A549 (cell line): ENCODE results near the gene SAAL1. TPM values are rescaled to one million over a fixed set of nuclear protein-coding genes. Genes with fewer than 3 reads are reported as not detected.

ENCODE experiments used
- ATAC-seq, 2 experiments: fragments of 200-7000 bp in 1 of 2; fragments of >200 bp in 1 of 2; cut with Nextera tagmentation in 1 of 2; cut with Tn5 transposase in 1 of 2; 3 replicates each; pipeline versions ENCODE4 v1.8.0 to v1.9.1; 2018 to 2020; ENCODE audit warnings: mild to moderate bottlenecking in 1 of 2, moderate library complexity in 1 of 2
- CTCF ChIA-PET: fragments of 300-600 bp; sonication (Branson Sonifier 250); formaldehyde crosslinking; extraction: SDS; loops from one replicate; lab custom pipeline; 2021; ENCODE audit warnings: antibody characterized with exemption, inconsistent platforms; lab: Yijun Ruan, JAX
- POLR2A ChIA-PET: fragments of 350-600 bp; formaldehyde crosslinking; extraction: SDS; loops from one replicate; lab custom pipeline; 2021; ENCODE audit warnings: antibody characterized with exemption, inconsistent platforms; lab: Yijun Ruan, JAX
- DNase-seq, 2 experiments: peaks; one replicate each; pipeline versions ENCODE4 v3.0.0 to v3.0.0-alpha.2; 2011 to 2016; ENCODE audit warnings: low read depth in 1 of 2, low spot score in 1 of 2
- FAIRE-seq: peaks from 2 replicates; lab custom pipeline; 2011; peaks lifted over from hg19 to GRCh38; lab: Jason Lieb, UNC
- H3K27ac ChIP-seq, 2 experiments: fragments of >200 bp; sonication (Bioruptor Twin); formaldehyde crosslinking; 3 replicates each; pipeline ENCODE4 v1.5.1; 2016 to 2017
- H3K4me1 ChIP-seq: fragments of >200 bp; sonication (Bioruptor Twin); formaldehyde crosslinking; 3 replicates; pipeline ENCODE4 v1.6.1; 2016
- H3K4me2 ChIP-seq: fragments of >200 bp; sonication (Bioruptor Twin); formaldehyde crosslinking; 3 replicates; pipeline ENCODE4 v1.6.1; 2016
- H3K4me3 ChIP-seq: fragments of >200 bp; sonication (Bioruptor Twin); formaldehyde crosslinking; 3 replicates; pipeline ENCODE4 v1.5.1; 2016
- H3K9me3 ChIP-seq: fragments of >200 bp; sonication (Bioruptor Twin); formaldehyde crosslinking; 3 replicates; pipeline ENCODE4 v1.6.1; 2016
- BHLHE40 ChIP-seq: IDR thresholded peaks from 2 replicates; pipeline ENCODE4 v1.6.1; 2012; ENCODE audit warnings: low read depth, low read length, inconsistent platforms
- CBX2 ChIP-seq: fragments of 200-600 bp; sonication (generic); IDR thresholded peaks from 2 replicates; pipeline ENCODE4 v1.6.1; 2016; ENCODE audit warnings: low read depth, mild to moderate bottlenecking, borderline replicate concordance
- CBX8 ChIP-seq: fragments of 200-600 bp; sonication (generic); IDR thresholded peaks from 2 replicates; pipeline ENCODE4 v1.6.1; 2016
- CEBPB ChIP-seq, 2 experiments: fragments of >200 bp in 1 of 2; sonication (Bioruptor Twin) in 1 of 2; formaldehyde crosslinking in 1 of 2; IDR thresholded peaks; 2 replicates each; pipeline ENCODE4 v1.6.1; 2012 to 2016
- EP300 ChIP-seq, 2 experiments: fragments of >200 bp; sonication (Bioruptor Twin); formaldehyde crosslinking; IDR thresholded peaks; 2 replicates in 1 of 2; 3 replicates in 1 of 2; pipeline ENCODE4 v1.6.1; 2016 to 2017
- FOXS1 ChIP-seq: fragments of 250-450 bp; sonication (Bioruptor Pico); IDR thresholded peaks from 2 replicates; pipeline ENCODE4 v1.5.0; 2020; ENCODE audit warnings: mild to moderate bottlenecking, moderate library complexity
- GATA3 ChIP-seq: IDR thresholded peaks from 2 replicates; pipeline ENCODE4 v1.6.1; 2012; ENCODE audit warnings: borderline replicate concordance
- HDAC2 ChIP-seq: fragments of 200-600 bp; sonication (generic); IDR thresholded peaks from 2 replicates; pipeline ENCODE4 v1.6.1; 2016
- HOXB5 ChIP-seq: fragments of 250-450 bp; sonication (Bioruptor Pico); IDR thresholded peaks from 2 replicates; pipeline ENCODE4 v1.5.0; 2020; ENCODE audit warnings: mild to moderate bottlenecking, moderate library complexity
- JUN ChIP-seq, 2 experiments: fragments of >200 bp; sonication (Bioruptor Twin); formaldehyde crosslinking; IDR thresholded peaks; 2 replicates in 1 of 2; 3 replicates in 1 of 2; pipeline ENCODE4 v1.6.1; 2016 to 2017
- KDM5A ChIP-seq: fragments of 200-600 bp; sonication (generic); IDR thresholded peaks from 2 replicates; pipeline ENCODE4 v1.6.1; 2016; ENCODE audit warnings: antibody characterized with exemption, mild to moderate bottlenecking
- MAFK ChIP-seq: fragments of 450-650 bp; IDR thresholded peaks from 2 replicates; pipeline ENCODE4 v1.6.1; 2014; ENCODE audit not compliant: partially characterized antibody
- MYC ChIP-seq: IDR thresholded peaks from 2 replicates; pipeline ENCODE4 v1.6.1; 2012; ENCODE audit warnings: mild to moderate bottlenecking, inconsistent platforms, low read length, improper control_type of control experiment, borderline replicate concordance
- NFE2L2 ChIP-seq: fragments of 150-350 bp; conservative IDR thresholded peaks from 2 replicates; pipeline ENCODE4 v1.6.1; 2014; ENCODE audit warnings: low read length
- NPAS2 ChIP-seq: fragments of 250-450 bp; sonication (Bioruptor Pico); IDR thresholded peaks from 2 replicates; pipeline ENCODE4 v1.8.0; 2022; ENCODE audit warnings: mild to moderate bottlenecking, moderate library complexity, borderline replicate concordance
- WGBS: methylation state at CpG from one replicate; pipeline ENCODE4 v1.1.6; 2017; ENCODE audit errors: missing lambda C conversion rate; 5-methylcytosine and 5-hydroxymethylcytosine counted together
- polyA plus RNA-seq, 4 experiments: library from polyadenylated mRNA; depleted of rRNA in 3 of 4; stranded (reverse); fragments of >200 nt; fragmentation: RNase III in 1 of 4; extraction: RNeasy Plus Mini Kit Qiagen cat#74134 plus additional on column Dnase treatment in 1 of 4; gene quantifications; 2 replicates in 3 of 4; 3 replicates in 1 of 4; pipeline ENCODE4 v1.2.3, GENCODE V29; 2011 to 2017
- TF ChIP-seq, protein P1 (sequence below): IDR thresholded peaks from 2 replicates; pipeline ENCODE4 v1.6.1; 2012; ENCODE audit warnings: low read depth, borderline replicate concordance
- TF ChIP-seq, protein P2 (sequence below): IDR thresholded peaks from 2 replicates; pipeline ENCODE4 v1.6.1; 2012
- TF ChIP-seq, protein P3 (sequence below): fragments of 250-450 bp; sonication (Bioruptor Pico); IDR thresholded peaks from 2 replicates; pipeline ENCODE4 v1.5.0; 2020; ENCODE audit warnings: low read depth, mild to moderate bottlenecking, moderate library complexity
- TF ChIP-seq, protein P4 (sequence below): fragments of >200 bp; sonication (Bioruptor Twin); formaldehyde crosslinking; IDR thresholded peaks from 3 replicates; pipeline ENCODE4 v1.5.1; 2016
- TF ChIP-seq, protein P5 (sequence below): fragments of >200 bp; sonication (Bioruptor Twin); formaldehyde crosslinking; IDR thresholded peaks from 2 replicates; pipeline ENCODE4 v1.6.1; 2016
- TF ChIP-seq, protein P6 (sequence below): fragments of 150-350 bp; IDR thresholded peaks from 2 replicates; pipeline ENCODE4 v1.6.1; 2014; ENCODE audit warnings: low read depth, mild to moderate bottlenecking, low read length
- TF ChIP-seq, protein P7 (sequence below): fragments of 450-650 bp; IDR thresholded peaks from 2 replicates; pipeline ENCODE4 v1.6.1; 2014; ENCODE audit warnings: antibody characterized with exemption

Gene SAAL1
- polyA plus RNA-seq, 2 of the 4 experiments (the other 2 are of a cell fraction), result 46.5 to 56.3 TPM

DNA sequence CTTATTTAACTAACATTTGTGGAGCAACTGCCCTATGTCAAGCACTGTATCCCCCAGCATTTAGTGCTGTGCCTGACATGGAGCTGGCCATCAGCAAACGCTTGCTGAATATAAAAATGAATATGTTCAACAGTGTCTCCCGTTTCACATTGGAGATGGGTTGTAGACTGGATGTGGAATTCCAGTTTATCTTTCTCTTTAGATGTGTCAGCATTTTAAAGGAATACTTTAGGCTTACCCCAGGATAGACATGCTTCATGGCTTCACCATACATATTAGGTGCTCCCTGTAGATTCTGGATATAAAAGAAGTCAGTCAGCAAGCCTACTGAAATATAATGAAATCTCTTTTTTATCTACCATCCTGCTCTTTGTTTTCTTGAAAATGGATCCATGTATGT lies 38.5 kb downstream of the SAAL1 start:
- Histone ChIP-seq H3K4me2 (no peak overlapping the region), H3K4me3 (no peak overlapping the region), H3K9me3 (no peaks in the 10 kb centered on the region), H3K27ac (no peak overlapping the region)
- ATAC-seq, result no peak
- ChIA-PET POLR2A (no interaction called here), CTCF (interaction anchor here (1.1 to 1.4 kb wide), 2 partner anchors 8 to 27 kb away, joined by 3 read pairs; no protein-coding TSS in a partner anchor)
- TF ChIP-seq KDM5A (no peak), GATA3 (no peak), MAFK (peak; percentile 61)
- TF ChIP-seq, all 56 proteins: peak for 1
- H3K4me1 ChIP-seq, result no peaks in the 10 kb centered on the region
- DNase-seq (no peak), FAIRE-seq (no peak)
- 61% methylated on average over 2 of the region's 2 CpGs for WGBS

DNA sequence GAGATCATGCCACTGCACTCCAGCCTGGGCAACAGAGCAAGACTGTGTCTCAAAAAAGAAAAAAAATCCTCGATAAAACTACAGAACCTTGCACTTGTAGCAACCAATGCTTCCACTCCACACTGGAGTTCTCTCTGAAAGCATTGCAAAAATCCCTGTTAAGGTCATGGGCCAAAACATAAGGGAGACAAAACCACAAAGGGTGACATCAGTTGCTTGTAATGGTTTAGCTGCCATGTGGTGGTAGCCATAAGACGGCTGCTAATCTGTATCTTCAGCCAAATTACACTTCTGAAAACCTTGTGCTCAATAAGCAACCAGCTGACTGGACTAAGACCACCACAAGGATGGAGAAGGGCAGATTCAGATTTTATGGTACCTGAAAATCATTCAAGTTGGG lies 39.3 kb downstream of the SAAL1 start:
- ChIA-PET CTCF (interaction anchor here (1.1 to 1.4 kb wide), 2 partner anchors 8 to 28 kb away, joined by 3 read pairs; no protein-coding TSS in a partner anchor), POLR2A (no interaction called here)
- TF ChIP-seq NPAS2 (CRISPR knock-in tag), result no peak
- TF ChIP-seq, protein P1, sequence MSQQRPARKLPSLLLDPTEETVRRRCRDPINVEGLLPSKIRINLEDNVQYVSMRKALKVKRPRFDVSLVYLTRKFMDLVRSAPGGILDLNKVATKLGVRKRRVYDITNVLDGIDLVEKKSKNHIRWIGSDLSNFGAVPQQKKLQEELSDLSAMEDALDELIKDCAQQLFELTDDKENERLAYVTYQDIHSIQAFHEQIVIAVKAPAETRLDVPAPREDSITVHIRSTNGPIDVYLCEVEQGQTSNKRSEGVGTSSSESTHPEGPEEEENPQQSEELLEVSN, result no peak
- TF ChIP-seq, protein P2, sequence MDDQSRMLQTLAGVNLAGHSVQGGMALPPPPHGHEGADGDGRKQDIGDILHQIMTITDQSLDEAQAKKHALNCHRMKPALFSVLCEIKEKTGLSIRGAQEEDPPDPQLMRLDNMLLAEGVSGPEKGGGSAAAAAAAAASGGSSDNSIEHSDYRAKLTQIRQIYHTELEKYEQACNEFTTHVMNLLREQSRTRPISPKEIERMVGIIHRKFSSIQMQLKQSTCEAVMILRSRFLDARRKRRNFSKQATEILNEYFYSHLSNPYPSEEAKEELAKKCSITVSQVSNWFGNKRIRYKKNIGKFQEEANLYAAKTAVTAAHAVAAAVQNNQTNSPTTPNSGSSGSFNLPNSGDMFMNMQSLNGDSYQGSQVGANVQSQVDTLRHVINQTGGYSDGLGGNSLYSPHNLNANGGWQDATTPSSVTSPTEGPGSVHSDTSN, result no peak
- no peak for TF ChIP-seq NFE2L2
- no peak for TF ChIP-seq HOXB5 (CRISPR knock-in tag)
- no peak for TF ChIP-seq FOXS1 (CRISPR knock-in tag)
- TF ChIP-seq, protein P3, sequence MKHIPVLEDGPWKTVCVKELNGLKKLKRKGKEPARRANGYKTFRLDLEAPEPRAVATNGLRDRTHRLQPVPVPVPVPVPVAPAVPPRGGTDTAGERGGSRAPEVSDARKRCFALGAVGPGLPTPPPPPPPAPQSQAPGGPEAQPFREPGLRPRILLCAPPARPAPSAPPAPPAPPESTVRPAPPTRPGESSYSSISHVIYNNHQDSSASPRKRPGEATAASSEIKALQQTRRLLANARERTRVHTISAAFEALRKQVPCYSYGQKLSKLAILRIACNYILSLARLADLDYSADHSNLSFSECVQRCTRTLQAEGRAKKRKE (CRISPR knock-in tag), result no peak
- TF ChIP-seq, protein P4, sequence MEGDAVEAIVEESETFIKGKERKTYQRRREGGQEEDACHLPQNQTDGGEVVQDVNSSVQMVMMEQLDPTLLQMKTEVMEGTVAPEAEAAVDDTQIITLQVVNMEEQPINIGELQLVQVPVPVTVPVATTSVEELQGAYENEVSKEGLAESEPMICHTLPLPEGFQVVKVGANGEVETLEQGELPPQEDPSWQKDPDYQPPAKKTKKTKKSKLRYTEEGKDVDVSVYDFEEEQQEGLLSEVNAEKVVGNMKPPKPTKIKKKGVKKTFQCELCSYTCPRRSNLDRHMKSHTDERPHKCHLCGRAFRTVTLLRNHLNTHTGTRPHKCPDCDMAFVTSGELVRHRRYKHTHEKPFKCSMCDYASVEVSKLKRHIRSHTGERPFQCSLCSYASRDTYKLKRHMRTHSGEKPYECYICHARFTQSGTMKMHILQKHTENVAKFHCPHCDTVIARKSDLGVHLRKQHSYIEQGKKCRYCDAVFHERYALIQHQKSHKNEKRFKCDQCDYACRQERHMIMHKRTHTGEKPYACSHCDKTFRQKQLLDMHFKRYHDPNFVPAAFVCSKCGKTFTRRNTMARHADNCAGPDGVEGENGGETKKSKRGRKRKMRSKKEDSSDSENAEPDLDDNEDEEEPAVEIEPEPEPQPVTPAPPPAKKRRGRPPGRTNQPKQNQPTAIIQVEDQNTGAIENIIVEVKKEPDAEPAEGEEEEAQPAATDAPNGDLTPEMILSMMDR, result no peak
- TF ChIP-seq, protein P5, sequence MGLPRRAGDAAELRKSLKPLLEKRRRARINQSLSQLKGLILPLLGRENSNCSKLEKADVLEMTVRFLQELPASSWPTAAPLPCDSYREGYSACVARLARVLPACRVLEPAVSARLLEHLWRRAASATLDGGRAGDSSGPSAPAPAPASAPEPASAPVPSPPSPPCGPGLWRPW, result no peak
- H3K9me3 ChIP-seq, result no peaks in the 10 kb centered on the region
- no peak for ATAC-seq
- no peak overlapping the region for H3K4me2 ChIP-seq
- FAIRE-seq, result no peak
- no peak overlapping the region for H3K27ac ChIP-seq
- no peaks in the 10 kb centered on the region for H3K4me1 ChIP-seq
- H3K4me3 ChIP-seq, result no peak overlapping the region
- no peak for DNase-seq
- WGBS, result 83% methylated on average over 2 of the region's 2 CpGs

DNA sequence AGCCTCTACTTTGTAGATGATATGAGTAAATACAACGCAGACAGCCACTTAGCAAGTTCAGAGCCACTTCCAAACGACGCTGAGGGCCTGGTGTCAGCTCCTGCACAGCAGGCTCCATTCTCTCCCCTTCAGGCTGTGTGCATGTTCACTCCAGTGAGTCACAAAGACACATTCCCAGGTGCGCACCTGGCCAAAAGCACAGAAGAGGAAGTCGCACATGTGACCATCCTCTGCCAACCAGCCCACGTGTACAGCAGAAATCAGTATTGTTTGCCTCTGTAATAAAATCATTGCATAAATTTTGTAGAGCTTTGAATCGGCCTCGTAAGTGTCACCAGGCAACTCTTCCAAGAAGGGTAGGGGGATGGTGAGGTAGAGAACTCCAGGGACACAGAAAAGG lies 40.3 kb downstream of the SAAL1 start:
- FAIRE-seq, result no peak
- no peak overlapping the region for H3K4me3 ChIP-seq
- no peak for DNase-seq
- no peaks in the 10 kb centered on the region for H3K4me1 ChIP-seq
- ATAC-seq, result no peak
- no peak overlapping the region for H3K4me2 ChIP-seq
- no peaks in the 10 kb centered on the region for H3K9me3 ChIP-seq
- POLR2A ChIA-PET, result no interaction called here
- CTCF ChIA-PET, result interaction anchor here (0.8 kb wide), 1 partner anchor 40 kb away, joined by 3 read pairs; the partner anchor contains the start of gene SAAL1
- WGBS, result 86% methylated on average over 8 of the region's 8 CpGs
- no peak overlapping the region for H3K27ac ChIP-seq
- TF ChIP-seq MYC, result no peak
- no peak for TF ChIP-seq NFE2L2
- TF ChIP-seq, protein P6, sequence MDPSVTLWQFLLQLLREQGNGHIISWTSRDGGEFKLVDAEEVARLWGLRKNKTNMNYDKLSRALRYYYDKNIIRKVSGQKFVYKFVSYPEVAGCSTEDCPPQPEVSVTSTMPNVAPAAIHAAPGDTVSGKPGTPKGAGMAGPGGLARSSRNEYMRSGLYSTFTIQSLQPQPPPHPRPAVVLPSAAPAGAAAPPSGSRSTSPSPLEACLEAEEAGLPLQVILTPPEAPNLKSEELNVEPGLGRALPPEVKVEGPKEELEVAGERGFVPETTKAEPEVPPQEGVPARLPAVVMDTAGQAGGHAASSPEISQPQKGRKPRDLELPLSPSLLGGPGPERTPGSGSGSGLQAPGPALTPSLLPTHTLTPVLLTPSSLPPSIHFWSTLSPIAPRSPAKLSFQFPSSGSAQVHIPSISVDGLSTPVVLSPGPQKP, result no peak
- TF ChIP-seq, protein P4, result no peak
- no peak for TF ChIP-seq CEBPB (IDR thresholded peaks at IDR 0.05)
- TF ChIP-seq CBX2, result no peak
- TF ChIP-seq, protein P7, sequence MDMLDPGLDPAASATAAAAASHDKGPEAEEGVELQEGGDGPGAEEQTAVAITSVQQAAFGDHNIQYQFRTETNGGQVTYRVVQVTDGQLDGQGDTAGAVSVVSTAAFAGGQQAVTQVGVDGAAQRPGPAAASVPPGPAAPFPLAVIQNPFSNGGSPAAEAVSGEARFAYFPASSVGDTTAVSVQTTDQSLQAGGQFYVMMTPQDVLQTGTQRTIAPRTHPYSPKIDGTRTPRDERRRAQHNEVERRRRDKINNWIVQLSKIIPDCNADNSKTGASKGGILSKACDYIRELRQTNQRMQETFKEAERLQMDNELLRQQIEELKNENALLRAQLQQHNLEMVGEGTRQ, result no peak
- TF ChIP-seq, protein P5, result no peak
- TF ChIP-seq EP300 (IDR thresholded peaks at IDR 0.05), result no peak
- no peak for TF ChIP-seq JUN (IDR thresholded peaks at IDR 0.05)
- no peak for TF ChIP-seq BHLHE40
- no peak for TF ChIP-seq HDAC2
- no peak for TF ChIP-seq CBX8
